Activated CD4-positive, alpha-beta T cell treated with anti-CD3 and anti-CD28 coated beads, Interleukin-2, amount 50 U/mL, for 1 hour (primary cell): Measurements from ENCODE around the gene SUSD5.
"Not testable (repeated sequence)": the region's sequence is repeated elsewhere in the genome, so short reads cannot be mapped to it uniquely, and the experiment has no call there.

Experiments used
- DNase-seq: peaks from one replicate; pipeline ENCODE4 v3.0.0-alpha.2; 2020

The SUSD5 gene

DNA sequence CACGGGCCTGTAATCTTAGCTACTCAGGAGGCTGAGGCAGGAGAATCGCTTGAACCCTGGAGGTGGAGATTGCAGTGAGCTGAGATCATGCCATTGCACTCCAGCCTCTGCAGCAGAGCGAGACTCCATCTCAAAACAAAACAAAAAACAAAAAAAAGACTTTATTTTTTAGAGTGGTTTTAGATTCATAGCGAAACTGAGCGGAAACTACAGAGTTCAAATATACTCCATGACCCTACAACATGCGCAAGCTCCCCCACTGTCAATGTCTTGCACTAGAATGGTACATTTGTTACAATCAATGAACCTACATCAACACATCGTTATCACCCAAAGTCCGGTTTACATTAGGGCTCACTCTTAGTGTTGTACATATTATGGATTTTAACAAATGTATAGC is 107.0 kb downstream of the SUSD5 start:
- no peak for DNase-seq

DNA sequence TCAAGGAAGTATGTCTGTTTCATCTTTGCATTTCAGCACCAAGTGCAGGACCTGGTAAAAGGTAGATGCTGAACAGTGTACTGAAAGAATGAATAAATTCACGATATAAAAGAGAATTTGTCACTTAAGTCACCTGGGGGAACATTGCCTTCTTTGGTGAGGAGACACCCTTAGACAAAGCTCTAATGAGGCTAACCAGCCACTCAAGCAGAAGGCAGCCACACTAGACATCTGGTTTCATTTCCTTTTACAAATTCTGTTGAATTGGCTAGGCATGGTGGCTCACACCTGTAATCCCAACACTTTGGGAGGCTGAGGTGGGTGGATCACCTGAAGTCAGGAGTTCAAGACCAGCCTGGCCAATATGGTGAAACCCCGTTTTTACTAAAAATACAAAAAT is 111.8 kb downstream of the SUSD5 start:
- DNase-seq: not testable (repeated sequence)

DNA sequence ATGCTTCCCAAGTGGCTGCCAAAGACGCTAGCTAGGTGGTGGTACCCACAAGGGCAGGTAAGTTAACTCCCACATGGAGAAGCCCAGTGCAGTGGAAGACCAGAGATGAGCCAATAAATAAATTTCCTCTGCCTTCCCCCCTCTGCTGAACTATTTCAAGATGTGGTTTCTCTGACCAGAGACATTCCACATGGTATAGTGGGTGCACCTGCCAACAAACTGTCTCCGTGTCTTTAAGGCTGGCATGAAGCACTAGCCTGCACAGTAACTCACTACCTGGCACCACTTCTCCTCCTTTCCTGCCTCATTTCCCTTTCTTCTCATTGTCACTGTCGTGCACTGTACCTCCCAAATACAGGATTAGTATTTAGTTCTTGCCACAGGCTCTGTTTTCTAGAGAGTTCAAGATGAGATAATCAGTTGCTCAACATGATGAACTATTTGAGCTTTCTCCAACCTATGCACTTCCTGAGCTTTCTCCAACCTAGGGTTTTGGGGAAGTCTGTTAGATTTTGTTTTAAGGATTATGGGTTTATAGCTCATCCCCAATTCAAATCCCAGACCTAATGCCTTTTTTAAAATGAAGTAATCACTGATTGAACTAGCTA is 113.2 kb downstream of the SUSD5 start:
- no peak for DNase-seq

DNA sequence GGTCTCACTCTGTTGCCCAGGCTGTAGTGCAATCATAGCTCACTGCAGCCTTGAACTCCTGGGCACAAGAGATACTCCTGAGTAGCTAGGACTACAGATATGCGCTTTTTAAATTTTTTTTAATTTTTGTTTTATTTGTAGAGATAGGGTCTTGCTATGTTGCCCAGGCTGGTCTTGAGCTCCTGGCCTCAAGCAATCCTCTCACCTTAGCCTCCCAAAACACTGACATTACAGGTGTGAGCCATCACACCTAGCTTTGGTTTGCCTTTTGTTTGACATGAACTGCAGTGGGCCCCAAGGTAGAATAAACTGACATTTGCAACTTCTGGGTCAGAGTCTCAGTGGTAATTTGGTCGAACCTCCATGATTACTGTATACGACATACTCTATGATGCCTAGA is 113.8 kb downstream of the SUSD5 start:
- DNase-seq: no peak

DNA sequence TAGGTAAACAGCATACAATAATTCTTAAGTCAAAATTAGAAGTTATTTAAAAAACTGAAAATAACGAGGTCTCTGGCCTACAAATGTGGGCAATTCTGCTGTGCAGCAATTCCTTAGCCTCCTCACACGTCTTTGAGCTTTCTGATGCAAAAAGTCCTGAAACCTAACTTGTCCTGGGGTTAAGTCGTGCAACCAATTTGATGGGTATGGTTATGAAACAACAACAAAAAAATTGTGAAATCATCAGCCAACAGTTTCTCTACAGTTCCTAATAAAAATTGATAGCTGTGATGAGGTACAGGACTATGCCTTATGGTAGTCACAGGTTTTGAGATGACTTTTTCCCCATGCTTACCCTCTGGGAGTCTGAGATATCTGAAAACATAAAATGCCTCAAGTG is 115.1 kb downstream of the SUSD5 start:
- no peak for DNase-seq

DNA sequence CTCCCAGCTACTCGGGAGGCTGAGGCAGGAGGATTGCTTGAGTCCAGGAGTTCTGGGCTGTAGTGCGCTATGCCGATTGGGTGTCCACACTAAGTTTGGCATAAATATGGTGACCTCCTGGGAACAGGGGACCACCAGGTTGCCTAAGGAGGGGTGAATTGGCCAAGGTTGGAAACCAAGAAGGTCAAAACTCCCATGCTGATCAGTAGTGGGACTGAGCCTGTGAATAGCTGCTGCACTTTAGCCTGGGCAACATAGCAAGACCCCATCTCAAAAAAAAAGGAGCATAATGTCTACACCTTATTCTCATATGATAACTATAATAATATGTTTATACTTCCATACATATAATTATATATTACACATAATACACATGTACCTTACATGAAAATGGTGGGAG is 115.6 kb downstream of the SUSD5 start:
- no peak for DNase-seq

DNA sequence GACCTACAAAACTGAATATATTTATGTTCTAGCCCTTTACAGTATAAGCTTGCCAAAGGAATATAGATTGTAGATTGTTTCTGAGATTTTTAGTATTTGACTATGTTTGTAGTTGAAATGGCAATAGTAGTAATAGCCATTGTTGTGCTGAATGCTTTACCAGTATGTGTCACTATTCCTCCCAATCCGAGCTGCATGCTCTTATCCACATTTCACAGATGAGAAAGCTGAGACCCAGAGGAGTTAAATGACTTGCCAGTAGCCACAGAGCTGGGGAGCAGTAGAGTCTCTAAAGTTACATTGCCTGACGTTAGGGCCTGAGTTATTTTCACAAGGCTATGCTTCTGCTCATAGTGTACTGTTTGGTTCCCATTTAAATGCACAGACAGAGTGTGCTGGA is 118.4 kb downstream of the SUSD5 start:
- no peak for DNase-seq
